GM23338 (cell line): ENCODE data around the gene ATP9B. TPM values are rescaled to one million over a fixed set of nuclear protein-coding genes. Genes with fewer than 3 reads are reported as not detected.

Experiments
- ATAC-seq: fragments of 200-7000 bp; cut with Tn5 transposase; 3 replicates; pipeline ENCODE4 v1.9.1; 2020
- DNase-seq: peaks from one replicate; pipeline ENCODE4 v3.0.0-alpha.2; 2015; ENCODE audit warnings: low spot score
- H2AFZ ChIP-seq: fragments of 200-600 bp; sonication (generic); 2 replicates; pipeline ENCODE4 v1.8.0; 2016; ENCODE audit warnings: antibody characterized with exemption, mild to moderate bottlenecking, moderate library complexity
- H3F3A ChIP-seq: fragments of 200-600 bp; sonication (generic); replicated peaks from 2 replicates; pipeline ENCODE4 v1.8.0; 2017; ENCODE audit warnings: antibody characterized with exemption, mixed run types, low read depth
- H3K27ac ChIP-seq: fragments of 200-600 bp; sonication (generic); 2 replicates; pipeline ENCODE4 v1.6.1; 2016; ENCODE audit warnings: low read depth
- H3K27me3 ChIP-seq: fragments of 200-600 bp; sonication (generic); 2 replicates; pipeline ENCODE4 v1.8.0; 2016; ENCODE audit warnings: mild to moderate bottlenecking, mixed run types, moderate library complexity; ENCODE audit not compliant: insufficient read depth
- H3K36me3 ChIP-seq: fragments of 200-600 bp; sonication (generic); 2 replicates; pipeline ENCODE4 v1.8.0; 2016; ENCODE audit warnings: mild to moderate bottlenecking; ENCODE audit not compliant: insufficient read depth
- H3K4me1 ChIP-seq: fragments of 200-600 bp; sonication (generic); 2 replicates; pipeline ENCODE4 v1.8.0; 2016; ENCODE audit warnings: mild to moderate bottlenecking, moderate library complexity; ENCODE audit not compliant: insufficient read depth
- H3K4me2 ChIP-seq: fragments of 200-600 bp; sonication (generic); 2 replicates; pipeline ENCODE4 v1.7.1; 2017; ENCODE audit warnings: mixed run types
- H3K4me3 ChIP-seq: fragments of 200-600 bp; sonication (generic); 2 replicates; pipeline ENCODE4 v1.6.1; 2016; ENCODE audit warnings: mixed run types
- H3K79me2 ChIP-seq: fragments of 200-600 bp; sonication (generic); replicated peaks from 2 replicates; pipeline ENCODE4 v1.8.0; 2017; ENCODE audit warnings: mild to moderate bottlenecking; ENCODE audit not compliant: insufficient read depth
- H3K9me2 ChIP-seq: fragments of 200-600 bp; sonication (generic); 2 replicates; pipeline ENCODE4 v1.8.0; 2017; ENCODE audit not compliant: insufficient read depth
- H4K20me1 ChIP-seq: fragments of 200-600 bp; sonication (generic); replicated peaks from 2 replicates; pipeline ENCODE4 v1.8.0; 2017; ENCODE audit warnings: mild to moderate bottlenecking; ENCODE audit not compliant: insufficient read depth
- H3K27ac Mint-ChIP-seq: 2 replicates; pipeline ENCODE4 v1.8.0; 2020; ENCODE audit warnings: inconsistent platforms, mild to moderate bottlenecking, moderate library complexity, mixed read lengths
- H3K27me3 Mint-ChIP-seq: 3 replicates; pipeline ENCODE4 v1.8.0; 2022; ENCODE audit warnings: low read depth, mild to moderate bottlenecking, moderate library complexity, mixed read lengths, inconsistent platforms; ENCODE audit not compliant: insufficient read depth, poor library complexity
- H3K36me3 Mint-ChIP-seq: 3 replicates; pipeline ENCODE4 v1.8.0; 2021; ENCODE audit warnings: low read depth, mild to moderate bottlenecking, inconsistent platforms, moderate library complexity, mixed read lengths
- H3K4me1 Mint-ChIP-seq: 3 replicates; pipeline ENCODE4 v1.8.0; 2020; ENCODE audit warnings: mild to moderate bottlenecking, inconsistent platforms, mixed read lengths
- H3K4me3 Mint-ChIP-seq: 3 replicates; pipeline ENCODE4 v1.8.0; 2021; ENCODE audit warnings: moderate library complexity, mild to moderate bottlenecking, inconsistent platforms, mixed read lengths
- H3K9me3 Mint-ChIP-seq: 3 replicates; pipeline ENCODE4 v1.8.0; 2020; ENCODE audit warnings: moderate library complexity, mild to moderate bottlenecking, inconsistent platforms, mixed read lengths
- CREB1 ChIP-seq: fragments of 250-450 bp; sonication (Bioruptor Pico); IDR thresholded peaks from 2 replicates; pipeline ENCODE4 v1.5.0; 2020; ENCODE audit warnings: low read depth, mild to moderate bottlenecking, moderate library complexity
- CTCF ChIP-seq, 2 experiments: fragments of 200-600 bp in 1 of 2; sonication (generic) in 1 of 2; conservative IDR thresholded peaks; 2 replicates each; pipeline versions ENCODE4 v1.5.1 to v1.6.1; 2016 to 2017; ENCODE audit warnings: antibody characterized with exemption in 2 of 2, low read depth in 2 of 2, mild to moderate bottlenecking in 2 of 2, moderate library complexity in 1 of 2
- ETS1 ChIP-seq: IDR thresholded peaks from 2 replicates; pipeline ENCODE4 v1.6.1; 2016; ENCODE audit warnings: antibody characterized with exemption
- EZH2 ChIP-seq: fragments of 200-600 bp; sonication (generic); IDR thresholded peaks from one replicate; pipeline ENCODE4 v1.8.0; 2017; ENCODE audit warnings: antibody characterized with exemption, mild to moderate bottlenecking, low read depth; ENCODE audit not compliant: unreplicated experiment
- EZH2phosphoT487 ChIP-seq: fragments of 200-600 bp; sonication (generic); IDR thresholded peaks from one replicate; pipeline ENCODE4 v1.8.1; 2018; ENCODE audit warnings: antibody characterized with exemption; ENCODE audit not compliant: unreplicated experiment
- JUNB ChIP-seq: IDR thresholded peaks from one replicate; pipeline ENCODE4 v1.6.1; 2016; ENCODE audit warnings: antibody characterized with exemption; ENCODE audit not compliant: unreplicated experiment
- NANOG ChIP-seq: IDR thresholded peaks from 2 replicates; pipeline ENCODE4 v1.6.1; 2016; ENCODE audit warnings: antibody characterized with exemption, borderline replicate concordance
- POLR2AphosphoS5 ChIP-seq: IDR thresholded peaks from 2 replicates; pipeline ENCODE4 v1.6.1; 2016; ENCODE audit warnings: antibody characterized with exemption, low read depth
- REST ChIP-seq: IDR thresholded peaks from one replicate; pipeline ENCODE4 v1.6.1; 2018; ENCODE audit warnings: antibody characterized with exemption; ENCODE audit not compliant: unreplicated experiment
- STAT1 ChIP-seq: IDR thresholded peaks from one replicate; pipeline ENCODE4 v1.6.1; 2016; ENCODE audit warnings: antibody characterized with exemption; ENCODE audit not compliant: unreplicated experiment
- ZNF114 ChIP-seq: fragments of 250-450 bp; sonication (Bioruptor Pico); IDR thresholded peaks from 2 replicates; pipeline ENCODE4 v1.5.0; 2020; ENCODE audit warnings: mild to moderate bottlenecking, moderate library complexity
- ZNF331 ChIP-seq: fragments of 250-450 bp; sonication (Bioruptor Pico); IDR thresholded peaks from 2 replicates; pipeline ENCODE4 v1.5.0; 2020; ENCODE audit warnings: low read depth, mild to moderate bottlenecking, moderate library complexity
- ZNF462 ChIP-seq: fragments of 250-450 bp; sonication (Bioruptor Pico); IDR thresholded peaks from 2 replicates; pipeline ENCODE4 v1.5.0; 2020; ENCODE audit warnings: mild to moderate bottlenecking, moderate library complexity
- polyA plus RNA-seq: library from polyadenylated mRNA; unstranded; fragments of >200 nt; fragmentation: Nextera tagmentation; extraction: Ambion mirVana; gene quantifications from 2 replicates; pipeline ENCODE4 v1.2.1, GENCODE V29; 2016
- total RNA-seq: library from RNA; depleted of rRNA; stranded (reverse); fragments of >200 nt; shearing (Covaris generic); gene quantifications from 2 replicates; pipeline ENCODE4 v1.2.3, GENCODE V29; 2014

Gene ATP9B
- total and polyA plus RNA-seq, 2 experiments from 2014 or later = 14.2 to 25.6 TPM

- DNase-seq (no peak), ATAC-seq (no peak)
- no peak overlapping the region for H2AFZ ChIP-seq
- H3K4me1 Mint-ChIP-seq = peaks cover 13% of the 10 kb centered on the region
- no peaks in the 10 kb centered on the region for H3K9me2 ChIP-seq
- H3K4me3 Mint-ChIP-seq = no peak overlapping the region
- H3F3A ChIP-seq = no peaks in the 10 kb centered on the region
- H3K4me1 ChIP-seq = no peaks in the 10 kb centered on the region
- TF ChIP-seq REST (no peak), ZNF331 (CRISPR knock-in tag) (no peak), EZH2 (no peak), NANOG (no peak), STAT1 (no peak), CREB1 (no peak), POLR2AphosphoS5 (no peak), ZNF462 (no peak), ZNF114 (CRISPR knock-in tag) (no peak), EZH2phosphoT487 (no peak), JUNB (no peak), ETS1 (no peak), CTCF (conservative IDR thresholded peaks at IDR 0.05; ENCODE audit: low read depth in 2 of 2) (no peak)
- H4K20me1 ChIP-seq = no peaks in the 10 kb centered on the region
- H3K4me3 ChIP-seq = no peak overlapping the region
- H3K79me2 ChIP-seq = no peaks in the 10 kb centered on the region
- H3K27ac ChIP-seq = no peak overlapping the region
- no peaks in the 10 kb centered on the region for H3K36me3 ChIP-seq
- H3K27me3 Mint-ChIP-seq = peaks cover 3% of the 10 kb centered on the region
- no peak overlapping the region for H3K4me2 ChIP-seq
- no peaks in the 10 kb centered on the region for H3K9me3 Mint-ChIP-seq
- no peak overlapping the region for H3K27ac Mint-ChIP-seq
- H3K27me3 ChIP-seq = no peaks in the 10 kb centered on the region
- no peaks in the 10 kb centered on the region; the same call in 2 of the 3 replicates for H3K36me3 Mint-ChIP-seq
Observed at GRCh38 chr18:79191956-79192355, 122.8 kb downstream of the ATP9B start.
